ENCODE measurements around the gene PLCL2. TPM values are rescaled to one million over a fixed set of nuclear protein-coding genes. Genes with fewer than 3 reads are reported as not detected.

Gene PLCL2
- total RNA-seq, 1 experiment from 2014 or later = 0.92 TPM

DNA sequence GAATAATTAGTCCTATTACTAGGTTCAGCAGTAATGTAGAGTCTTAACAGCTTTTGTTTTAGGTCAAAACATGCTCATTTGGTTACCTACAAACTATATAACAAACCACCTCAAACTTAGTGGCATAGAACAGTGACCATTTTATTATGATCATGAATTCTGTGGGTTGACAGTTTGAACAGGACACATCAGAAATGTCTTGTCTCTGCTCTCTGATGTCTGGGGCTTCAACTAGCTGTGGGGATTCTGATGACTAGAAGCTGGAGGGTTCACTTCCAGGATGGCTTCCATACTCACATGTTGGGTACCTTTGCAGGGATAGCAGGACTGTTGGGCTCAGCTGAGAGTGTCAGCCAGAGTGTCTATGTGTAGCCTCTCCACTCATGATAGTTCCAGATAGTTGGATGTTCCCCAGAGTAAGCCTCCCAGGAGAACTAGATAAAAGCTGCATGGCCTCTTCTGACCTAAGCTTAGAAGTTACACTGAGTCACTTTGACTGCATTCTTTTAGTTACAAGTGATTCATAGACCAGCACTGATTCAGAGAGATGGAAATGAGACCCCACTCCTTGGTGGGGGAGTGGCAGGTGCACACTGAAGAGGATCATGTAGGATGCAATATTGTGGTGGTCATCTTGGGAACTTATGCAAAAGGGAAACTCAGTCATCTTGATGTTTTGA lies 32.6 kb downstream of the PLCL2 start:
- Histone ChIP-seq H3K27me3 (replicated peaks; ENCODE audit: insufficient read depth, low read depth, low read length, poor library complexity) (peaks cover 10% of the 10 kb centered on the region), H3K4me3 (ENCODE audit: low read depth, low read length, poor library complexity, severe bottlenecking) (no peak overlapping the region), H3K4me1 (ENCODE audit: insufficient read depth, low read length, poor library complexity, severe bottlenecking) (no peaks in the 10 kb centered on the region), H3K27ac (ENCODE audit: low read depth, low read length, poor library complexity, severe bottlenecking) (no peak overlapping the region), H3K36me3 (ENCODE audit: insufficient read depth, low read length, poor library complexity, severe bottlenecking) (no peaks in the 10 kb centered on the region), H3K9me3 (ENCODE audit: low read depth, low read length, poor library complexity, severe bottlenecking) (no peaks in the 10 kb centered on the region)
- BruUV-seq (replicated peaks) = no TSS peak
- no peak for DNase-seq (ENCODE audit: low spot score)
- CTCF ChIA-PET = no interaction called here
- intact Hi-C loops (cut with micrococcal nuclease; ENCODE audit: unreplicated experiment) = no loop called here
- TF ChIP-seq EZH2 (IDR thresholded peaks at IDR 0.05; ENCODE audit: borderline replicate concordance, low read depth, low read length, poor library complexity, severe bottlenecking) = no peak
- TF ChIP-seq, protein P1, sequence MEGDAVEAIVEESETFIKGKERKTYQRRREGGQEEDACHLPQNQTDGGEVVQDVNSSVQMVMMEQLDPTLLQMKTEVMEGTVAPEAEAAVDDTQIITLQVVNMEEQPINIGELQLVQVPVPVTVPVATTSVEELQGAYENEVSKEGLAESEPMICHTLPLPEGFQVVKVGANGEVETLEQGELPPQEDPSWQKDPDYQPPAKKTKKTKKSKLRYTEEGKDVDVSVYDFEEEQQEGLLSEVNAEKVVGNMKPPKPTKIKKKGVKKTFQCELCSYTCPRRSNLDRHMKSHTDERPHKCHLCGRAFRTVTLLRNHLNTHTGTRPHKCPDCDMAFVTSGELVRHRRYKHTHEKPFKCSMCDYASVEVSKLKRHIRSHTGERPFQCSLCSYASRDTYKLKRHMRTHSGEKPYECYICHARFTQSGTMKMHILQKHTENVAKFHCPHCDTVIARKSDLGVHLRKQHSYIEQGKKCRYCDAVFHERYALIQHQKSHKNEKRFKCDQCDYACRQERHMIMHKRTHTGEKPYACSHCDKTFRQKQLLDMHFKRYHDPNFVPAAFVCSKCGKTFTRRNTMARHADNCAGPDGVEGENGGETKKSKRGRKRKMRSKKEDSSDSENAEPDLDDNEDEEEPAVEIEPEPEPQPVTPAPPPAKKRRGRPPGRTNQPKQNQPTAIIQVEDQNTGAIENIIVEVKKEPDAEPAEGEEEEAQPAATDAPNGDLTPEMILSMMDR (conservative IDR thresholded peaks at IDR 0.05; ENCODE audit: low read depth, low read length) = no peak
- POLR2A ChIA-PET (ENCODE audit: low non-redundant PET) = no interaction called here

DNA sequence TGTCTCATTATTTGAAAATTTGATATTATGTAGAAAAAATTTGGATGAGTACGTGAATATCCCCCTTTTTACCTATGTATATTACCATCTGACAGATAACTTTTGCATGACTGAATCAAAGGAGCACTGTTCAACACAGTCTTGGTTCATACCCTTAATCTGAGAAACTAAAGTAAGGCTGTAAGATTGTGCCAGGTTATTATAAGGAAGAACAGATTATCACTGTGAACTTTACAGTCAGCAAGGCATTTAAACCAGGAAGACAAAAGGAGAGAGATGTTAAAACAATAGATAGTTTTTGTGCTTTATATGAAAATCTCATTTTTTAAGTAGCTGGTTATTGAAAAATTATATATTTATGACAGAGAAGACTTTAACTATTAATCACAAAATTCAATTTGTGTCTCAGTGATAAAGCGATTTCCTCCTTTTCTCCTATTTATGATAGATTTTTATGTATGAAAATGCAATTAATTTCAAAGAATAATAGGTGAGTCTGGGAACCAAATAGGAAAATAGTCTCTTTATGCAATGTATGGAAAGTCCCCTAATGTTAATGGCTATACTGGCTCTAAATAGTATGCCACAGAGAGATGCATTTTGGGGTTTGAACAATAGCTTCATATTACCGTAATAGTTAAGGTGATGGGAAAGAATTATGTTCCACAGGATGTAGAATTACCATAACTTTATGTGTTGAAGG lies 33.4 kb downstream of the PLCL2 start:
- intact Hi-C loops (cut with micrococcal nuclease; ENCODE audit: unreplicated experiment) = no loop called here
- no peak overlapping the region for H3K27ac ChIP-seq (ENCODE audit: low read depth, low read length, poor library complexity, severe bottlenecking)
- no peaks in the 10 kb centered on the region for H3K36me3 ChIP-seq (ENCODE audit: insufficient read depth, low read length, poor library complexity, severe bottlenecking)
- H3K4me3 ChIP-seq (ENCODE audit: low read depth, low read length, poor library complexity, severe bottlenecking) = no peak overlapping the region
- no peaks in the 10 kb centered on the region for H3K9me3 ChIP-seq (ENCODE audit: low read depth, low read length, poor library complexity, severe bottlenecking)
- H3K27me3 ChIP-seq (replicated peaks; ENCODE audit: insufficient read depth, low read depth, low read length, poor library complexity) = peaks cover 6% of the 10 kb centered on the region
- BruUV-seq (replicated peaks) = no TSS peak
- ChIA-PET CTCF (no interaction called here), POLR2A (ENCODE audit: low non-redundant PET) (no interaction called here)
- no peaks in the 10 kb centered on the region for H3K4me1 ChIP-seq (ENCODE audit: insufficient read depth, low read length, poor library complexity, severe bottlenecking)
- TF ChIP-seq, protein P1 (conservative IDR thresholded peaks at IDR 0.05; ENCODE audit: low read depth, low read length) = no peak
- TF ChIP-seq EZH2 (IDR thresholded peaks at IDR 0.05; ENCODE audit: borderline replicate concordance, low read depth, low read length, poor library complexity, severe bottlenecking) = no peak
- no peak for DNase-seq (ENCODE audit: low spot score)

DNA sequence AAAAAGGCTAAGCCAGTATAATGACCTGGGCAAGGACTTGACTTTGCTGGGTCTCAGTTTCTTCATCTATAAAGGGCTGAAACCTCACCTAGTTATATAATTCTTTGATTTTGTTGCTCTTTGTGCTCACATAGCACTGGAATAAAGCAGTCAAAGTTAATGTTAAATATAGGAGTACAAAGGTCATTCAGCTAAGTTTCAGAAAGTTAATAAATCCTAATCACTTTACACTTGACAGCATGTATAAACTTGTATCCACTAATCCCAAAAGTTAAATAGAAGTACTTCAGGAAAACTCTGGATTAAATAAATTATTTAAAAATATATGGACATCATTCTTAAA lies 33.9 kb downstream of the PLCL2 start:
- no peaks in the 10 kb centered on the region for H3K4me1 ChIP-seq (ENCODE audit: insufficient read depth, low read length, poor library complexity, severe bottlenecking)
- no peak overlapping the region for H3K27ac ChIP-seq (ENCODE audit: low read depth, low read length, poor library complexity, severe bottlenecking)
- intact Hi-C loops (cut with micrococcal nuclease; ENCODE audit: unreplicated experiment) = no loop called here
- DNase-seq (ENCODE audit: low spot score) = no peak
- ChIA-PET CTCF (no interaction called here), POLR2A (ENCODE audit: low non-redundant PET) (no interaction called here)
- H3K4me3 ChIP-seq (ENCODE audit: low read depth, low read length, poor library complexity, severe bottlenecking) = no peak overlapping the region
- peaks cover 6% of the 10 kb centered on the region for H3K27me3 ChIP-seq (replicated peaks; ENCODE audit: insufficient read depth, low read depth, low read length, poor library complexity)
- no peaks in the 10 kb centered on the region for H3K36me3 ChIP-seq (ENCODE audit: insufficient read depth, low read length, poor library complexity, severe bottlenecking)
- TF ChIP-seq, protein P1 (conservative IDR thresholded peaks at IDR 0.05; ENCODE audit: low read depth, low read length) = no peak
- no peak for TF ChIP-seq EZH2 (IDR thresholded peaks at IDR 0.05; ENCODE audit: borderline replicate concordance, low read depth, low read length, poor library complexity, severe bottlenecking)
- no peaks in the 10 kb centered on the region for H3K9me3 ChIP-seq (ENCODE audit: low read depth, low read length, poor library complexity, severe bottlenecking)
- BruUV-seq (replicated peaks) = no TSS peak
